SK-N-SH (cell line): ENCODE results near the gene SLC25A48. TPM values are rescaled to one million over a fixed set of nuclear protein-coding genes. Genes with fewer than 3 reads are reported as not detected.

ENCODE experiments used
- CTCF ChIA-PET: fragments of 300-600, 350-600 bp; formaldehyde crosslinking; extraction: SDS; loops from one replicate; lab custom pipeline; 2021; lab: Yijun Ruan, JAX
- POLR2A ChIA-PET: fragments of 350-600 bp; sonication (Branson Sonifier 250); formaldehyde crosslinking; extraction: SDS; loops from one replicate; lab custom pipeline; 2020; ENCODE audit warnings: antibody characterized with exemption, inconsistent platforms; lab: Yijun Ruan, JAX
- DNase-seq: peaks from one replicate; pipeline ENCODE4 v3.0.0; 2012
- H2AFZ ChIP-seq: fragments of 200-600 bp; sonication (generic); 2 replicates; pipeline ENCODE4 v1.8.1; 2016; ENCODE audit warnings: antibody characterized with exemption, mild to moderate bottlenecking, low read depth
- H3F3A ChIP-seq: fragments of 200-600 bp; sonication (generic); replicated peaks from 2 replicates; pipeline ENCODE3; 2016; ENCODE audit warnings: antibody characterized with exemption, mild to moderate bottlenecking; ENCODE audit not compliant: insufficient read depth
- H3K27ac ChIP-seq, 2 experiments: fragments of 200-500 bp in 1 of 2; fragments of 200-600 bp in 1 of 2; sonication (Bioruptor generic) in 1 of 2; sonication (generic), shearing (Covaris generic) in 1 of 2; 2 replicates each; pipeline versions ENCODE4 v1.5.1 to v1.6.1; 2014 to 2016; ENCODE audit warnings: low read depth in 2 of 2, inconsistent platforms in 1 of 2, low read length in 1 of 2, mild to moderate bottlenecking in 1 of 2, mixed read lengths in 1 of 2
- H3K27me3 ChIP-seq: fragments of 200-600 bp; sonication (generic), shearing (Covaris generic); 2 replicates; pipeline ENCODE4 v1.6.1; 2016; ENCODE audit warnings: mixed run types; ENCODE audit not compliant: insufficient read depth
- H3K36me3 ChIP-seq, 2 experiments: fragments of 200-500 bp in 1 of 2; fragments of 200-600 bp in 1 of 2; sonication (Bioruptor generic) in 1 of 2; sonication (generic) in 1 of 2; replicated peaks in 1 of 2; 2 replicates each; pipeline versions ENCODE3 to v1.5.1; 2014 to 2016; ENCODE audit warnings: low read length in 1 of 2, mild to moderate bottlenecking in 1 of 2; ENCODE audit not compliant: insufficient read depth in 2 of 2, control insufficient read depth in 1 of 2
- H3K4me1 ChIP-seq, 2 experiments: fragments of 200-500 bp in 1 of 2; fragments of 200-600 bp in 1 of 2; sonication (Bioruptor generic) in 1 of 2; sonication (generic), shearing (Covaris generic) in 1 of 2; 2 replicates each; pipeline versions ENCODE4 v1.5.1 to v1.6.1; 2014 to 2016; ENCODE audit warnings: low read depth in 1 of 2, low read length in 1 of 2, mixed run types in 1 of 2; ENCODE audit not compliant: insufficient read depth in 2 of 2, control insufficient read depth in 1 of 2
- H3K4me2 ChIP-seq: fragments of 200-600 bp; sonication (generic), shearing (Covaris generic); 2 replicates; pipeline ENCODE4 v1.6.1; 2017; ENCODE audit warnings: mixed run types
- H3K4me3 ChIP-seq, 2 experiments: fragments of 200-500 bp in 1 of 2; fragments of 200-600 bp in 1 of 2; sonication (Bioruptor generic) in 1 of 2; sonication (generic), shearing (Covaris generic) in 1 of 2; 2 replicates each; pipeline versions ENCODE4 v1.5.1 to v1.8.1; 2014 to 2016; ENCODE audit warnings: low read depth in 2 of 2, inconsistent platforms in 1 of 2, low read length in 1 of 2, mild to moderate bottlenecking in 1 of 2, mixed read lengths in 1 of 2, moderate library complexity in 1 of 2
- H3K79me2 ChIP-seq: fragments of 200-600 bp; sonication (generic); 2 replicates; pipeline ENCODE4 v1.8.1; 2017; ENCODE audit warnings: mild to moderate bottlenecking; ENCODE audit not compliant: insufficient read depth
- H3K9ac ChIP-seq: fragments of 200-600 bp; sonication (generic); 2 replicates; pipeline ENCODE4 v1.6.1; 2017; ENCODE audit warnings: mixed run types
- H3K9me2 ChIP-seq: fragments of 200-600 bp; sonication (generic); 2 replicates; pipeline ENCODE4 v1.6.1; 2017; ENCODE audit warnings: mixed run types
- H3K9me3 ChIP-seq: fragments of 200-600 bp; sonication (generic); 2 replicates; pipeline ENCODE4 v1.6.1; 2017; ENCODE audit warnings: mixed run types, mild to moderate bottlenecking, moderate library complexity
- H4K20me1 ChIP-seq: fragments of 200-600 bp; sonication (generic); 2 replicates; pipeline ENCODE4 v1.6.1; 2017; ENCODE audit warnings: mild to moderate bottlenecking, mixed run types; ENCODE audit not compliant: insufficient read depth
- ELF1 ChIP-seq: IDR thresholded peaks from 2 replicates; pipeline ENCODE4 v1.4.0; 2012
- EP300 ChIP-seq, 2 experiments: IDR thresholded peaks; 2 replicates each; pipeline versions ENCODE4 v1.4.0 to v1.6.1; 2012; ENCODE audit warnings: borderline replicate concordance in 1 of 2, low read depth in 1 of 2, low read length in 1 of 2
- EZH2phosphoT487 ChIP-seq: fragments of 200-600 bp; sonication (generic); IDR thresholded peaks from 2 replicates; pipeline ENCODE4 v1.6.1; 2017; ENCODE audit warnings: low read depth, mixed run types, mild to moderate bottlenecking, antibody characterized with exemption, moderate library complexity, borderline replicate concordance
- FOSL2 ChIP-seq: IDR thresholded peaks from 2 replicates; pipeline ENCODE4 v1.4.0; 2012; ENCODE audit warnings: low read depth, mild to moderate bottlenecking, moderate library complexity, borderline replicate concordance
- FOXM1 ChIP-seq: IDR thresholded peaks from 2 replicates; pipeline ENCODE4 v1.4.0; 2012; ENCODE audit warnings: low read depth, mild to moderate bottlenecking
- GABPA ChIP-seq: IDR thresholded peaks from 2 replicates; pipeline ENCODE4 v1.4.0; 2012; ENCODE audit warnings: low read depth, mild to moderate bottlenecking
- IRF3 ChIP-seq: fragments of 150-350 bp; IDR thresholded peaks from 2 replicates; pipeline ENCODE4 v1.6.1; 2016; ENCODE audit warnings: mild to moderate bottlenecking, low read depth, low read length
- MAX ChIP-seq: IDR thresholded peaks from 2 replicates; pipeline ENCODE4 v1.4.0; 2012; ENCODE audit warnings: low read depth
- MEF2A ChIP-seq: IDR thresholded peaks from 2 replicates; pipeline ENCODE4 v1.4.0; 2012; ENCODE audit warnings: low read depth, borderline replicate concordance
- NFIC ChIP-seq: IDR thresholded peaks from 2 replicates; pipeline ENCODE4 v1.4.0; 2012; ENCODE audit warnings: borderline replicate concordance
- NRF1 ChIP-seq: IDR thresholded peaks from 2 replicates; pipeline ENCODE4 v1.6.1; 2012; ENCODE audit warnings: low read depth, mild to moderate bottlenecking, low read length
- PBX3 ChIP-seq: IDR thresholded peaks from 2 replicates; pipeline ENCODE4; 2012
- RAD21 ChIP-seq: IDR thresholded peaks from 2 replicates; pipeline ENCODE4 v1.6.1; 2012; ENCODE audit warnings: mild to moderate bottlenecking, low read length
- RCOR1 ChIP-seq: fragments of 150-350 bp; IDR thresholded peaks from 2 replicates; pipeline ENCODE4 v1.6.1; 2017; ENCODE audit warnings: antibody characterized with exemption, low read length
- REST ChIP-seq: IDR thresholded peaks from 2 replicates; pipeline ENCODE4 v1.6.1; 2012; ENCODE audit warnings: mild to moderate bottlenecking, low read depth, low read length, moderate library complexity
- RFX5 ChIP-seq: IDR thresholded peaks from 2 replicates; pipeline ENCODE4 v1.6.1; 2012; ENCODE audit warnings: mild to moderate bottlenecking, improper control_type of control experiment, low read length
- SIN3A ChIP-seq: IDR thresholded peaks from 2 replicates; pipeline ENCODE4 v1.6.1; 2012; ENCODE audit warnings: low read depth, mild to moderate bottlenecking, low read length, moderate library complexity, borderline replicate concordance
- TCF12 ChIP-seq: IDR thresholded peaks from 2 replicates; pipeline ENCODE4 v1.4.0; 2012
- TEAD4 ChIP-seq: IDR thresholded peaks from 2 replicates; pipeline ENCODE4 v1.4.0; 2012; ENCODE audit warnings: mild to moderate bottlenecking, borderline replicate concordance; ENCODE audit not compliant: insufficient read depth
- USF2 ChIP-seq: fragments of 150-350 bp; IDR thresholded peaks from 2 replicates; pipeline ENCODE4 v1.6.1; 2017; ENCODE audit warnings: antibody characterized with exemption, low read length, low read depth, borderline replicate concordance
- ZBTB33 ChIP-seq: IDR thresholded peaks from 2 replicates; pipeline ENCODE4 v1.4.0; 2012; ENCODE audit warnings: low read depth, borderline replicate concordance
- WGBS: methylation state at CpG from one replicate; pipeline ENCODE4 v1.1.6; 2017; ENCODE audit warnings: low lambda C conversion rate; 5-methylcytosine and 5-hydroxymethylcytosine counted together
- polyA plus RNA-seq, 3 experiments: library from polyadenylated mRNA; depleted of rRNA; stranded (reverse); fragments of >200 nt; gene quantifications; 2 replicates each; pipeline ENCODE4 v1.2.3, GENCODE V29; 2012

SLC25A48 gene
- polyA plus RNA-seq, 1 of the 3 experiments (the other 2 are of a cell fraction), result 0.23 TPM

- no peak for TF ChIP-seq REST
- no peak for TF ChIP-seq FOXM1
- TF ChIP-seq TEAD4, result no peak
- no peak for TF ChIP-seq MAX
- TF ChIP-seq, all 33 proteins: peak for 0
These were observed 81.1 kb downstream of the SLC25A48 start (continued) for GRCh38 chr5:135915466-135916001.

GRCh38 chr5:135916638-135917263 is 82.3 kb downstream of the SLC25A48 start:
- Histone ChIP-seq H3K4me1 (no peaks in the 10 kb centered on the region), H3K9ac (no peak overlapping the region), H3K4me2 (no peak overlapping the region), H3K9me3 (no peaks in the 10 kb centered on the region), H4K20me1 (no peaks in the 10 kb centered on the region), H3K27ac (no peak overlapping the region), H3F3A (peaks cover 10% of the 10 kb centered on the region), H3K4me3 (no peak overlapping the region), H3K9me2 (no peaks in the 10 kb centered on the region), H2AFZ (no peak overlapping the region), H3K79me2 (no peaks in the 10 kb centered on the region), H3K27me3 (no peaks in the 10 kb centered on the region; the same call in 1 of the 2 replicates), H3K36me3 (no peaks in the 10 kb centered on the region)
- DNase-seq, result no peak
- 57% methylated on average over 8 of the region's 8 CpGs for WGBS
- CTCF ChIA-PET, result no interaction called here
- TF ChIP-seq FOSL2 (no peak), TEAD4 (no peak), EP300 (IDR thresholded peaks at IDR 0.05; ENCODE audit: borderline replicate concordance in 1 of 2, low read depth in 1 of 2, low read length in 1 of 2) (no peak), PBX3 (no peak), ELF1 (no peak), GABPA (no peak), IRF3 (no peak), RCOR1 (no peak), NFIC (no peak), TCF12 (no peak), USF2 (no peak), ZBTB33 (no peak), SIN3A (no peak), MEF2A (no peak), RFX5 (no peak), RAD21 (no peak), NRF1 (no peak), EZH2phosphoT487 (no peak)
- POLR2A ChIA-PET, result no interaction called here
